PFSK-1 (cell line): ENCODE results near the gene AUTS2.

Source experiments
- POLR2AphosphoS5 ChIP-seq: IDR thresholded peaks from 2 replicates; pipeline ENCODE4 v1.6.1; 2012; ENCODE audit warnings: low read depth, mild to moderate bottlenecking, control low read depth, low read length, moderate library complexity
- REST ChIP-seq, 2 experiments: IDR thresholded peaks; 2 replicates each; pipeline versions ENCODE4 v1.6.1 to v1.8.0; 2011 to 2012; ENCODE audit warnings: low read depth in 2 of 2, low read length in 2 of 2, control low read depth in 1 of 2, inconsistent platforms in 1 of 2, mild to moderate bottlenecking in 1 of 2, moderate library complexity in 1 of 2; ENCODE audit not compliant: insufficient read depth in 1 of 2

- TF ChIP-seq REST (IDR thresholded peaks at IDR 0.05; ENCODE audit: insufficient read depth in 1 of 2, low read depth in 2 of 2, low read length in 2 of 2) (no peak), POLR2AphosphoS5 (no peak)
These were observed 1078.0 kb downstream of the AUTS2 start for GRCh38 chr7:70676243-70676642.
